HL-60 (cell line): ENCODE data around the gene FTO.

Experiments
- DNase-seq, 2 experiments: peaks; one replicate each; pipeline ENCODE4 v3.0.0-alpha.2; 2010 to 2020; ENCODE audit warnings: low read depth in 1 of 2, low spot score in 1 of 2
- H3K27ac ChIP-seq: fragments of 250-450 bp; sonication (Bioruptor Pico); replicated peaks from 2 replicates; pipeline ENCODE4 v1.5.1; 2020; ENCODE audit warnings: mild to moderate bottlenecking, moderate library complexity
- H3K27me3 ChIP-seq: fragments of 250-450 bp; sonication (Bioruptor Pico); 2 replicates; pipeline ENCODE4 v1.5.1; 2021; ENCODE audit warnings: mild to moderate bottlenecking, moderate library complexity; ENCODE audit not compliant: insufficient read depth, poor library complexity, severe bottlenecking
- H3K4me3 ChIP-seq: replicated peaks from 2 replicates; pipeline ENCODE4 v1.5.1; 2011; ENCODE audit warnings: mild to moderate bottlenecking, control low read depth, low read length; ENCODE audit not compliant: insufficient read depth
- CTCF ChIP-seq: IDR thresholded peaks from one replicate; pipeline ENCODE4 v1.5.1; 2011; ENCODE audit warnings: low read length, control low read depth, inconsistent platforms; ENCODE audit not compliant: insufficient read depth
- GABPA ChIP-seq: IDR thresholded peaks from 2 replicates; pipeline ENCODE4 v1.6.1; 2012; ENCODE audit warnings: low read depth
- POLR2AphosphoS5 ChIP-seq: IDR thresholded peaks from 2 replicates; pipeline ENCODE4 v1.6.1; 2012; ENCODE audit warnings: low read depth
- REST ChIP-seq: IDR thresholded peaks from 2 replicates; pipeline ENCODE4 v1.6.1; 2012; ENCODE audit warnings: low read depth; ENCODE audit not compliant: insufficient replicate concordance
- SPI1 ChIP-seq: IDR thresholded peaks from 2 replicates; pipeline ENCODE4 v1.6.1; 2012; ENCODE audit warnings: low read depth, mild to moderate bottlenecking, borderline replicate concordance

The FTO gene

GRCh38 chr16:54080524-54081008, 376.6 kb downstream of the FTO start:
- no peak for DNase-seq
- H3K27me3 ChIP-seq: no peaks in the 10 kb centered on the region
- no peak for TF ChIP-seq CTCF
- TF ChIP-seq GABPA: no peak
- TF ChIP-seq REST: no peak
- TF ChIP-seq SPI1: no peak
- no peak for TF ChIP-seq POLR2AphosphoS5
- no peak overlapping the region for H3K27ac ChIP-seq
- no peak overlapping the region for H3K4me3 ChIP-seq

- DNase-seq: no peak
- Histone ChIP-seq H3K27ac (no peak overlapping the region), H3K4me3 (no peak overlapping the region), H3K27me3 (no peaks in the 10 kb centered on the region)
- TF ChIP-seq CTCF (no peak), POLR2AphosphoS5 (no peak), REST (no peak), GABPA (no peak), SPI1 (no peak)
Measured at GRCh38 chr16:54086791-54087190, 382.8 kb downstream of the FTO start.

- Histone ChIP-seq H3K27ac (no peak overlapping the region), H3K27me3 (no peaks in the 10 kb centered on the region), H3K4me3 (no peak overlapping the region)
- TF ChIP-seq REST (no peak), CTCF (no peak), SPI1 (no peak), GABPA (no peak), POLR2AphosphoS5 (no peak)
- no peak for DNase-seq
Measured at GRCh38 chr16:54090602-54091001, 386.6 kb downstream of the FTO start.
